RWPE2 (cell line): Measurements from ENCODE around the gene TFR2.

ENCODE experiments used
- ATAC-seq: fragments of 200-7000 bp; cut with Tn5 transposase; 3 replicates; pipeline ENCODE4 v1.9.1; 2021; ENCODE audit warnings: low read depth
- DNase-seq: peaks from one replicate; pipeline ENCODE4 v3.0.0-alpha.2; 2020; ENCODE audit warnings: low spot score
- H3K27ac ChIP-seq: fragments of 450-650 bp; 2 replicates; pipeline ENCODE4 v1.5.1; 2017; ENCODE audit warnings: mild to moderate bottlenecking; ENCODE audit not compliant: poor library complexity, severe bottlenecking
- H3K27me3 ChIP-seq: fragments of 250-450 bp; sonication (Bioruptor Pico); 2 replicates; pipeline ENCODE4 v1.5.1; 2021; ENCODE audit warnings: mild to moderate bottlenecking, moderate library complexity; ENCODE audit not compliant: insufficient read depth, poor library complexity, severe bottlenecking
- H3K36me3 ChIP-seq: fragments of 250-450 bp; sonication (Bioruptor Pico); 2 replicates; pipeline ENCODE4 v1.5.1; 2020; ENCODE audit warnings: low read depth, mild to moderate bottlenecking, moderate library complexity
- H3K4me1 ChIP-seq: fragments of 250-450 bp; sonication (Bioruptor Pico); 2 replicates; pipeline ENCODE4 v1.5.1; 2021; ENCODE audit warnings: mild to moderate bottlenecking, moderate library complexity; ENCODE audit not compliant: insufficient read depth, poor library complexity, severe bottlenecking
- H3K4me3 ChIP-seq: fragments of 250-450 bp; sonication (Bioruptor Pico); 2 replicates; pipeline ENCODE4 v1.5.1; 2021; ENCODE audit warnings: mild to moderate bottlenecking, moderate library complexity; ENCODE audit not compliant: severe bottlenecking
- H3K9me3 ChIP-seq: fragments of 250-450 bp; sonication (Bioruptor Pico); 2 replicates; pipeline ENCODE4 v1.5.1; 2021; ENCODE audit warnings: mild to moderate bottlenecking, moderate library complexity; ENCODE audit not compliant: severe bottlenecking
- TF ChIP-seq, protein P1 (sequence below): fragments of 450-650 bp; IDR thresholded peaks from one replicate; pipeline ENCODE4 v1.5.1; 2017; ENCODE audit warnings: mild to moderate bottlenecking, moderate library complexity; ENCODE audit not compliant: poor library complexity, severe bottlenecking

The TFR2 gene

DNA sequence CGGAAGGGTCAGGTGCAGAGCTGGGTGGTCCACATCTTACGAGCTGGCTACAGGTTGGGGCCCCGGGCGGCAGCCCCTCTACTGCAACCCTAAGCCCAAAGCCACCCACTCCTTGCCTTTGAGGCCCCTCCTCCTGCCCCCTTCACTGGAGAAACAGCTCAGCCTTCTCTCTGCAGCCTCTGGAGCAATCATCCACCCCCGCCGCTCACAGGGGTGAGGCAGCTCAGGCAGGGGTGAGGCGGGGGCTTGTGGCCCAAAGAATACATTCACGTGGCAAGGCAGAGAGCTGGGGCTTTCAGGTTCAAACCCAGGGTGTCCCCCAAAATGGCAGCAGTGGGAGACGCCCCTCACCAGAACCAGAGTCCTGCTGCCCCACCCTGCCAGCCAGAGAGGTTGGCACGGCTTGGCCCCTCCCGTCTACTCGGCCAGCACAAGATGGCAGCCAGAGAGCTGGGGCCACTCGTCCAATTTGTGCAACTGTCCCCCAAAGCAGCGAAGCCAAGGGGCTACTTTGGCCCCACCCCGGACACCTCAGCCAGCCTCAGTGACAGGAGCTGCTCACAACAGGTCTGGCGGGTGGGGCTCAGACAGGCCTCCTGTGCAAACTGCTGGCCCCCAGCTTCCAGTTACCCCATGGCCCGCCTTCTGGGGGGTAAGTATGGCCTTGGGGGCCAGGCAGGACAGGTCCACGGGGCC, 39.4 kb upstream of the TFR2 start:
- H3K36me3 ChIP-seq: peaks cover 86% of the 10 kb centered on the region

DNA sequence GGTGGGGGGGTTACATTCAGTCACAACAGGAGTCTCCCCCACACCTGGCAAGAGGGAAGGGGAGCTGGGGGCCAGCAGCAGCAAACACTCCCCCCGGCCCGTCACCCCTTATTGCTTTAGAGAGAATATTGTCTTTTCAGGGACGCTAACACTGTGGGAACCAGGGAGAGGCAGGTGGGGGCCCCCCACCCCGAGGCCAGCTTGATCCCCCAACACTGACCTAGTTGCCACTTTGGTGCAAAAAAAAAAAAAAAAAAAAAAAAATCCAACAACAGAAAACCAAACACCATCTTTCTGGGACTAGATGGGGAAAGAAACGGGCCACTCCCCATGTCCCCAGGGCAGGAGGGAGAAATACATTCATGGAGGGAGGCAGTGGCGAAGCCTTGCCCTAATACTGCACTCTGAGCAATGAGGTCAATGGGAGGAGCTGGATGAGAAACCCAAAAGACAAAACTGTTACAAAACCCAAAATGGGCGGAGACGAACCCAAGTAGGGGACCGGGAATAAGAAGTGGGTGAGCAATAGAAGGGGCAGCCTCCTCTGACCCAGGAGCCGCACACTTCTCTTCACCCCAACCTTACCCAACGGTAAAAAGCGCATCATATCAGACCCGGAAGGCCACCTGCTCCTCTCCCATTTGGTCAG, 38.7 kb upstream of the TFR2 start:
- no peaks in the 10 kb centered on the region for H3K4me1 ChIP-seq
- no peak for DNase-seq
- no peak overlapping the region for H3K4me3 ChIP-seq
- TF ChIP-seq, protein P1, sequence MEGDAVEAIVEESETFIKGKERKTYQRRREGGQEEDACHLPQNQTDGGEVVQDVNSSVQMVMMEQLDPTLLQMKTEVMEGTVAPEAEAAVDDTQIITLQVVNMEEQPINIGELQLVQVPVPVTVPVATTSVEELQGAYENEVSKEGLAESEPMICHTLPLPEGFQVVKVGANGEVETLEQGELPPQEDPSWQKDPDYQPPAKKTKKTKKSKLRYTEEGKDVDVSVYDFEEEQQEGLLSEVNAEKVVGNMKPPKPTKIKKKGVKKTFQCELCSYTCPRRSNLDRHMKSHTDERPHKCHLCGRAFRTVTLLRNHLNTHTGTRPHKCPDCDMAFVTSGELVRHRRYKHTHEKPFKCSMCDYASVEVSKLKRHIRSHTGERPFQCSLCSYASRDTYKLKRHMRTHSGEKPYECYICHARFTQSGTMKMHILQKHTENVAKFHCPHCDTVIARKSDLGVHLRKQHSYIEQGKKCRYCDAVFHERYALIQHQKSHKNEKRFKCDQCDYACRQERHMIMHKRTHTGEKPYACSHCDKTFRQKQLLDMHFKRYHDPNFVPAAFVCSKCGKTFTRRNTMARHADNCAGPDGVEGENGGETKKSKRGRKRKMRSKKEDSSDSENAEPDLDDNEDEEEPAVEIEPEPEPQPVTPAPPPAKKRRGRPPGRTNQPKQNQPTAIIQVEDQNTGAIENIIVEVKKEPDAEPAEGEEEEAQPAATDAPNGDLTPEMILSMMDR: no peak
- H3K27ac ChIP-seq: peak overlapping the region; percentile 6
- peaks cover 79% of the 10 kb centered on the region for H3K36me3 ChIP-seq
- no peaks in the 10 kb centered on the region for H3K9me3 ChIP-seq
- no peaks in the 10 kb centered on the region for H3K27me3 ChIP-seq
- ATAC-seq: peak; percentile 9; the same call in 1 of the 3 replicates

More for the DNA sequence above, 39.4 kb upstream of the TFR2 start:
- TF ChIP-seq, protein P1: no peak
- DNase-seq (no peak), ATAC-seq (no peak)
- H3K27me3 ChIP-seq: no peaks in the 10 kb centered on the region
- no peaks in the 10 kb centered on the region for H3K9me3 ChIP-seq
- H3K4me3 ChIP-seq: no peak overlapping the region
- H3K27ac ChIP-seq: no peak overlapping the region
- no peaks in the 10 kb centered on the region for H3K4me1 ChIP-seq

DNA sequence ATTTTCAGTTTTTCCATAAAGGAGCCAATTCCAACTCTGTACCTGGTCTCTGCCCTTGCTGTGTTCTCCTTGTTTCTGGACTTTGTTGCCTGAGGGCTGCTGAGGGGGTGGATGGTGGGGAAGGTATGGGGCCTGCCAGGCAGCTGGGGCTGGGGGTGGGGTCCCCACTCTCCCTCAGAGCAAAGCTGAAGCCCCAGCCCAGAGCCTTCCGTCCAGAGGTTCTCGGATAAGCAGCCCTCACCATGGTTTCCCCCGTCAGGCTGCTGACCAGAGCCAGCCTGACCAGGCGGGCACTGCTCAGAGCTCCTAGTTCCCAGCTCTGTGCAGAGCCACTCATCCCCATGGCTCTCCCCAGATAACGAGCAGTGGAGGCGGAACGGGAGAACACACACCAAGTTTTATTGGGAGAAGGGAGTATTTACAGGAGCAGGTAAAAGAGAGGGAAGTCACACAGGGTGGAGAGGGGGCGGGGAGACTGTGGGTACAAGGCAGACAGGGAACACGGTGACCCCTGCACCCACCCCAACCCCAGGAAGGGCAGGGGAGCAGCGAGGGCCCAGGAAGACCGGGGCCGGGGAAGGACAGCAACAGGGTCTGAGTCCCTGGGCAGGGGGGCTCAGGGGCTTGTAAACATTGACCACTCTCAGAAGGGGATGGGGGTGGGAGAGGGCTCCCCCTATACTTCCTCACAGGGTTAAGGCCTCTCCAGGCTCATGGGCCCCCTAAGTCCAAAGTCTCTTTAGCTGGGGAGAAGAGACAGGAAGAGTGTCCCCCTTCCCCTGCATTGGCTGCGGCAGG, 38.0 kb upstream of the TFR2 start:
- Histone ChIP-seq H3K36me3 (peaks cover 72% of the 10 kb centered on the region), H3K4me3 (no peak overlapping the region), H3K27me3 (no peaks in the 10 kb centered on the region), H3K4me1 (no peaks in the 10 kb centered on the region), H3K27ac (peak overlapping the region; percentile 6), H3K9me3 (no peaks in the 10 kb centered on the region)
- DNase-seq (no peak), ATAC-seq (no peak)
- TF ChIP-seq, protein P1: no peak

DNA sequence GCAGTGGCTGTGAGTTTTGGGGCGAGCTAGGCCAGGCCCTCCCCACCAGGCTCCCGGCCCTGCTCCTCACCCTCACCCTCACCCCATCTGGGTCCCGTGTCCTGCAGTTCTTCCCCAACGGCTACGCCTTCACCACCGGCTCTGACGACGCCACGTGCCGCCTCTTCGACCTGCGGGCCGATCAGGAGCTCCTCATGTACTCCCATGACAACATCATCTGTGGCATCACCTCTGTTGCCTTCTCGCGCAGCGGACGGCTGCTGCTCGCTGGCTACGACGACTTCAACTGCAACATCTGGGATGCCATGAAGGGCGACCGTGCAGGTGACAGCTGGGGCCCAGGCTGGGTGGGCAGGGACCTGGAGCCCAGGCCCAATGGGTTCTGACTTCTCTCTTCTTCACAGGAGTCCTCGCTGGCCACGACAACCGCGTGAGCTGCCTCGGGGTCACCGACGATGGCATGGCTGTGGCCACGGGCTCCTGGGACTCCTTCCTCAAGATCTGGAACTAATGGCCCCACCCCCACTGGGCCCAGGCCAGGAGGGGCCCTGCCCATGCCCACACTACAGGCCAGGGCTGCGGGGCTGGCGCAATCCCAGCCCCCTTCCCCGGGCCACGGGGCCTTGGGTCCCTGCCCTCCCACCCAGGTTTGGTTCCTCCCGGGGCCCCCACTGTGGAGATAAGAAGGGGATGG, 37.1 kb upstream of the TFR2 start:
- TF ChIP-seq, protein P1: no peak
- H3K27ac ChIP-seq: peak overlapping the region; percentile 6
- ATAC-seq: no peak

More for the DNA sequence above, 37.1 kb upstream of the TFR2 start:
- H3K4me1 ChIP-seq: no peaks in the 10 kb centered on the region
- H3K36me3 ChIP-seq: peaks cover 63% of the 10 kb centered on the region
- no peak overlapping the region for H3K4me3 ChIP-seq
- no peaks in the 10 kb centered on the region for H3K9me3 ChIP-seq
- DNase-seq: no peak
- no peaks in the 10 kb centered on the region for H3K27me3 ChIP-seq
